Measurements from ENCODE around the gene LENG9.

LENG9 gene

DNA sequence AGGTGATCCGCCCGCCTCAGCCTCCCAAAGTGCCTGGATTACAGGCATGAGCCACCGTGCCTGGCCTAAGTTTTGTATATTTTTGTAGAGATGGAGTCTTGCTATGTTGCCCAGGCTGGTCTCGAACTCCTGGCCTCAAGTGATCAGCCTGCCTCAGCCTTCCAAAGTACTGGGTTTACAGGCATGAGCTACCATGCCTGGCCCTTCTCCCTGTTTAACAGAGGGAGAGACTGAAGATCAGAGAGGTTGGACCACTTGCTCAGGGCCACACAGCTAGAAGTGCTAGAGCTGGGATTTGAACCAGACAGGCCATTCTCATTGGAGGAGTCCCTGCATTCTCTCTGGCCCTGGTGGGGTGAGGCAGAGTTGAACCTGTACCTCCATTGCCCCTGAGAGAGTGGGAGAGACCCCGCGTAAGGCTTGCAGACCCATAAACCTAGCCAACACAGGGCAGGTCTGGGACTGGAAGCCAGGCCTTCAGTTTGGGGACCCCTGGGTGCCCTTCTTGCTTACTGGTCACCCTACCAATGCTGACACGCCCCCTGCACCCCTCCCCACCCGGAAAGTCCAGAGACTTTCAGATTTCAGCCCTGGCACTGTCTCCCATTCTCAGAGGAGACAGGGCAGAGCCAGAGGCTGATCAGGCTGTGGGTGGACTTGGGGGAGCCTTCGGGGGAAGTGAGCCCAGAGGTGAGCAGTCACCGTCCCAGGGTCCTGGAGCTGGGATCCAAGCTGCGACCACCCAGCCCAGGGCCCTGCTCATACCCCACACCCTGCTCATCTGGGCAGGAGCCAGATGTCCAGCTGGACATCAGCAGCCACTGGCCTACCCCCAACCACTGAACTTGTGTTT, 35.0 kb downstream of the LENG9 start:
- H3K9me3 ChIP-seq (ENCODE audit: control insufficient read depth, insufficient read depth, low read depth, low read length), result no peaks in the 10 kb centered on the region
- no peaks in the 10 kb centered on the region for H3K36me3 ChIP-seq (ENCODE audit: control insufficient read depth in 2 of 2, insufficient read depth in 1 of 2, low read length in 2 of 2)
- TF ChIP-seq ZNF629 (tag by site-specific recombination; IDR thresholded peaks at IDR 0.05) (no peak), ZNF175 (tag by site-specific recombination; IDR thresholded peaks at IDR 0.05) (no peak), ZNF600 (tag by site-specific recombination; IDR thresholded peaks at IDR 0.05) (no peak), ZNF121 (tag by site-specific recombination; IDR thresholded peaks at IDR 0.05) (peak; percentile 85), ZNF768 (tag by site-specific recombination; IDR thresholded peaks at IDR 0.05) (peak; percentile 73; the same call in 1 of the 2 replicates), ZNF561 (tag by site-specific recombination; IDR thresholded peaks at IDR 0.05; ENCODE audit: borderline replicate concordance) (no peak)
- CTCF ChIA-PET, result interaction anchor here (0.6 to 2.8 kb wide), 5 partner anchors 10 to 1112 kb away, joined by 3 to 15 read pairs (median 5); no protein-coding TSS in a partner anchor
- H3K4me1 ChIP-seq (ENCODE audit: control insufficient read depth, insufficient read depth, low read length), result peaks cover 10% of the 10 kb centered on the region
- POLR2A ChIA-PET, result interaction anchor here (0.6 to 3.0 kb wide), 7 partner anchors 10 to 237 kb away, joined by 3 to 18 read pairs (median 4); partner anchors contain the start of genes CDC42EP5, LENG8 and LENG9
- no peak overlapping the region for H3K27ac ChIP-seq (ENCODE audit: extremely low read depth, low read depth, low read length)
- H3K4me3 ChIP-seq (ENCODE audit: low read depth, low read length), result no peak overlapping the region

DNA sequence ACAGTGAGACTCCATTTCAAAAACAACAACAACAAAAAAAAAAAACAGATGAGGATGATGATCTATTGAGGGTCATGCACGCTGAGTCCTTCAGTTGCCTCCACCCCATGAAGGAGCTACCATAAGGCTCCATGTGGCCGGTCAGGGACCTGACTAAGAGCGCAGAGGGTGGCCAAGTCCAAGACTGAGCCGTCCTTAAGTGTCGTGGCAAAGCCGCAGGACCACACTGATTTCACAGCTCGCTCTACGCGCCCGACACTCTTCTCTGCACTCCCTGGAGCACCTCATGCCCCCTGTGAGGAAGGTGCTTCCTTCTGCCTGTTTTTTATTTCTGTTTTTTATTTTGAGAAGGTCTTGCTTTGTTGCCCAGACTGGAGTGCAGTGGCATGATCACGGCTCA, 36.0 kb downstream of the LENG9 start:
- H3K4me1 ChIP-seq (ENCODE audit: control insufficient read depth, insufficient read depth, low read length), result peaks cover 10% of the 10 kb centered on the region
- ChIA-PET CTCF (interaction anchor here (0.6 to 2.8 kb wide), 6 partner anchors 11 to 1221 kb away, joined by 3 to 15 read pairs (median 4); no protein-coding TSS in a partner anchor), POLR2A (interaction anchor here (0.6 to 3.0 kb wide), 3 partner anchors 21 to 38 kb away, joined by 3 to 18 read pairs (median 4); partner anchors contain the start of gene LENG8)
- H3K9me3 ChIP-seq (ENCODE audit: control insufficient read depth, insufficient read depth, low read depth, low read length), result no peaks in the 10 kb centered on the region
- H3K4me3 ChIP-seq (ENCODE audit: low read depth, low read length), result no peak overlapping the region
- no peak overlapping the region for H3K27ac ChIP-seq (ENCODE audit: extremely low read depth, low read depth, low read length)
- H3K36me3 ChIP-seq (ENCODE audit: control insufficient read depth in 2 of 2, insufficient read depth in 1 of 2, low read length in 2 of 2), result no peaks in the 10 kb centered on the region
- TF ChIP-seq ZNF274 (IDR thresholded peaks at IDR 0.05; ENCODE audit: low read length), result no peak
- TF ChIP-seq ZNF274 (tag by site-specific recombination; IDR thresholded peaks at IDR 0.05; ENCODE audit: borderline replicate concordance), result no peak
- no peak for TF ChIP-seq ZNF16 (tag by site-specific recombination; IDR thresholded peaks at IDR 0.05; ENCODE audit: low read depth)

DNA sequence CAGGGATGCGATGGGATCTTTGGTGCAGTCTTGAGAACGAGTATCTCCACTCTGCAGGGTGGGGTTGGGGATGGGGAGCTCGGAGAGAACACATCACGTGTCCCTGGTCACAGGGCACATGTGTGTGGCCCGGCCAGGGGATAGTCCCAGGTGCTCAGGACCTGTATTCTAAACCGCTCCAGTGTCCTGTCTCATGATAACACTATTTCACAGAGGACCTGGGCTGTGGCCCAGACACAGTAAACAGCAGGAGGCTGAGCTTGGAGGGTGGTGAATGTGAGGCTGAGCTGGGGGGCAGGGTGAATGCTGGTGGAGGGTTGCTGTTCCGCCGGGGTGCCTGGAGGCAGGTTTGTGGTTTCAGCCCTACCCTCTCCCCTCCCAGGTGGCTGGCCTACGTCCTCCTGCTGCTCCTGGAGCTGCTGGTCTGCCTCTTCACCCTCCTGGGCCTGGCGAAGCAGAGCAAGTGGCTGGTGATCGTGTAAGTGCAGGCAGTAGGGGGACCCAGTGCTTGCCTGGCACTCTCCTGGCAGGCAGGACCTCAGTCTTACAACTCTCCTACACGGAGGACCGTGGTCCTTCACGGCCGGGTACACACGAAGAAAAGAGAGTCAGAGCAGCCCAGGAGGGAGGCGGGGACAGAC, 37.2 kb downstream of the LENG9 start:
- ChIA-PET CTCF (interaction anchor here (0.5 to 2.5 kb wide), 3 partner anchors 10 to 1173 kb away, joined by 3 to 9 read pairs (median 7); no protein-coding TSS in a partner anchor), POLR2A (interaction anchor here (2.8 kb wide), 1 partner anchor 22 kb away, joined by 10 read pairs; the partner anchor contains the start of gene LENG8)
- H3K4me3 ChIP-seq (ENCODE audit: low read depth, low read length), result no peak overlapping the region
- H3K27ac ChIP-seq (ENCODE audit: extremely low read depth, low read depth, low read length), result no peak overlapping the region
- H3K36me3 ChIP-seq (ENCODE audit: control insufficient read depth in 2 of 2, insufficient read depth in 1 of 2, low read length in 2 of 2), result no peaks in the 10 kb centered on the region
- no peaks in the 10 kb centered on the region for H3K9me3 ChIP-seq (ENCODE audit: control insufficient read depth, insufficient read depth, low read depth, low read length)
- peaks cover 6% of the 10 kb centered on the region for H3K4me1 ChIP-seq (ENCODE audit: control insufficient read depth, insufficient read depth, low read length)
- no peak for TF ChIP-seq ZFP41 (tag by site-specific recombination; IDR thresholded peaks at IDR 0.05; ENCODE audit: borderline replicate concordance)
- no peak for TF ChIP-seq GFI1B (tag by site-specific recombination; IDR thresholded peaks at IDR 0.05)
- TF ChIP-seq, protein P1, sequence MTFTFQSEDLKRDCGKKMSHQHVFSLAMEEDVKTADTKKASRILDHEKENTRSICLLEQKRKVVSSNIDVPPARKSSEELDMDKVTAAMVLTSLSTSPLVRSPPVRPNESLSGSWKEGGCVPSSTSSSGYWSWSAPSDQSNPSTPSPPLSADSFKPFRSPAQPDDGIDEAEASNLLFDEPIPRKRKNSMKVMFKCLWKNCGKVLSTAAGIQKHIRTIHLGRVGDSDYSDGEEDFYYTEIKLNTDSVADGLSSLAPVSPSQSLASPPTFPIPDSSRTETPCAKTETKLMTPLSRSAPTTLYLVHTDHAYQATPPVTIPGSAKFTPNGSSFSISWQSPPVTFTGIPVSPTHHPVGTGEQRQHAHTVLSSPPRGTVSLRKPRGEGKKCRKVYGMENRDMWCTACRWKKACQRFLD (tag by site-specific recombination; IDR thresholded peaks at IDR 0.05), result no peak
- no peak for TF ChIP-seq ZNF654 (tag by site-specific recombination; IDR thresholded peaks at IDR 0.05; ENCODE audit: low read depth)
- TF ChIP-seq, protein P2, sequence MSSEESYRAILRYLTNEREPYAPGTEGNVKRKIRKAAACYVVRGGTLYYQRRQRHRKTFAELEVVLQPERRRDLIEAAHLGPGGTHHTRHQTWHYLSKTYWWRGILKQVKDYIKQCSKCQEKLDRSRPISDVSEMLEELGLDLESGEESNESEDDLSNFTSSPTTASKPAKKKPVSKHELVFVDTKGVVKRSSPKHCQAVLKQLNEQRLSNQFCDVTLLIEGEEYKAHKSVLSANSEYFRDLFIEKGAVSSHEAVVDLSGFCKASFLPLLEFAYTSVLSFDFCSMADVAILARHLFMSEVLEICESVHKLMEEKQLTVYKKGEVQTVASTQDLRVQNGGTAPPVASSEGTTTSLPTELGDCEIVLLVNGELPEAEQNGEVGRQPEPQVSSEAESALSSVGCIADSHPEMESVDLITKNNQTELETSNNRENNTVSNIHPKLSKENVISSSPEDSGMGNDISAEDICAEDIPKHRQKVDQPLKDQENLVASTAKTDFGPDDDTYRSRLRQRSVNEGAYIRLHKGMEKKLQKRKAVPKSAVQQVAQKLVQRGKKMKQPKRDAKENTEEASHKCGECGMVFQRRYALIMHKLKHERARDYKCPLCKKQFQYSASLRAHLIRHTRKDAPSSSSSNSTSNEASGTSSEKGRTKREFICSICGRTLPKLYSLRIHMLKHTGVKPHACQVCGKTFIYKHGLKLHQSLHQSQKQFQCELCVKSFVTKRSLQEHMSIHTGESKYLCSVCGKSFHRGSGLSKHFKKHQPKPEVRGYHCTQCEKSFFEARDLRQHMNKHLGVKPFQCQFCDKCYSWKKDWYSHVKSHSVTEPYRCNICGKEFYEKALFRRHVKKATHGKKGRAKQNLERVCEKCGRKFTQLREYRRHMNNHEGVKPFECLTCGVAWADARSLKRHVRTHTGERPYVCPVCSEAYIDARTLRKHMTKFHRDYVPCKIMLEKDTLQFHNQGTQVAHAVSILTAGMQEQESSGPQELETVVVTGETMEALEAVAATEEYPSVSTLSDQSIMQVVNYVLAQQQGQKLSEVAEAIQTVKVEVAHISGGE (tag by site-specific recombination; conservative IDR thresholded peaks at IDR 0.05; ENCODE audit: low read depth), result no peak
- no peak for TF ChIP-seq ZNF777 (tag by site-specific recombination; IDR thresholded peaks at IDR 0.05; ENCODE audit: borderline replicate concordance)
- no peak for TF ChIP-seq ZNF768 (tag by site-specific recombination; IDR thresholded peaks at IDR 0.05)
- TF ChIP-seq, protein P3, sequence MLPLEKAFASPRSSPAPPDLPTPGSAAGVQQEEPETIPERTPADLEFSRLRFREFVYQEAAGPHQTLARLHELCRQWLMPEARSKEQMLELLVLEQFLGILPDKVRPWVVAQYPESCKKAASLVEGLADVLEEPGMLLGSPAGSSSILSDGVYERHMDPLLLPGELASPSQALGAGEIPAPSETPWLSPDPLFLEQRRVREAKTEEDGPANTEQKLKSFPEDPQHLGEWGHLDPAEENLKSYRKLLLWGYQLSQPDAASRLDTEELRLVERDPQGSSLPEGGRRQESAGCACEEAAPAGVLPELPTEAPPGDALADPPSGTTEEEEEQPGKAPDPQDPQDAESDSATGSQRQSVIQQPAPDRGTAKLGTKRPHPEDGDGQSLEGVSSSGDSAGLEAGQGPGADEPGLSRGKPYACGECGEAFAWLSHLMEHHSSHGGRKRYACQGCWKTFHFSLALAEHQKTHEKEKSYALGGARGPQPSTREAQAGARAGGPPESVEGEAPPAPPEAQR (tag by site-specific recombination; IDR thresholded peaks at IDR 0.05), result no peak
- no peak for TF ChIP-seq OVOL3 (tag by site-specific recombination; IDR thresholded peaks at IDR 0.05)
- TF ChIP-seq ZNF302 (tag by site-specific recombination; IDR thresholded peaks at IDR 0.05; ENCODE audit: low read depth), result no peak
- TF ChIP-seq GLIS2 (tag by site-specific recombination; IDR thresholded peaks at IDR 0.05), result 0 out of 2 replicates have a peak, but pooled peaks have one; percentile 23
- no peak for TF ChIP-seq ZNF16 (tag by site-specific recombination; IDR thresholded peaks at IDR 0.05; ENCODE audit: low read depth)
- TF ChIP-seq GLIS1 (tag by site-specific recombination; IDR thresholded peaks at IDR 0.05), result peak; percentile 93
